NCI-H345 treated with DMSO at 0.1 percent for 48 hours (cell line): Measurements from ENCODE around the gene FXYD7.
"Not testable (repeated sequence)": the region's sequence is repeated elsewhere in the genome, so short reads cannot be mapped to it uniquely, and the experiment has no call there.

Source experiments
- DNase-seq: peaks from one replicate; lab custom pipeline; 2025; ENCODE audit not compliant: unreplicated experiment; lab: John Stamatoyannopoulos, UW

FXYD7 gene

GRCh38 chr19:35125749-35126623 is 17.1 kb upstream of the FXYD7 start:
- DNase-seq, result no peak

DNA sequence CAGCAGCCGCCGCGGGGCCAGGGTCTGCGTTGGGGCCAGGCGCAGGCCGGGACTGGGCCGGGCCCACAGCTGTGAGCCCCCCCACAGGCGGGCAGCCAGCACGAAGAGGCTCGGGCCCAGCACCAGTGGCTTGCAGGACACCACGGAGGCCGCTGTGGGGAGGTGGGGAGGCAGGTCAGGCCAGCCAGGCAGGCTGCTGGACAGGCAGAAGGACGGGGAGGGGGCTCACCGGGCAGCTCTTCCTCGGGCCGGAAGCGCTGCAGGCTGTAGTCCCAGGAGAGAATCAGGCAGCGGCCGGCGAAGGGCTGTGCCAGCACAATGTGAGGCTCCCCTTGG is 16.5 kb upstream of the FXYD7 start:
- DNase-seq, result no peak

GRCh38 chr19:35127871-35128270 is 15.2 kb upstream of the FXYD7 start:
- no peak for DNase-seq

- no peak for DNase-seq
These were observed 14.5 kb upstream of the FXYD7 start for GRCh38 chr19:35128398-35129057.

DNA sequence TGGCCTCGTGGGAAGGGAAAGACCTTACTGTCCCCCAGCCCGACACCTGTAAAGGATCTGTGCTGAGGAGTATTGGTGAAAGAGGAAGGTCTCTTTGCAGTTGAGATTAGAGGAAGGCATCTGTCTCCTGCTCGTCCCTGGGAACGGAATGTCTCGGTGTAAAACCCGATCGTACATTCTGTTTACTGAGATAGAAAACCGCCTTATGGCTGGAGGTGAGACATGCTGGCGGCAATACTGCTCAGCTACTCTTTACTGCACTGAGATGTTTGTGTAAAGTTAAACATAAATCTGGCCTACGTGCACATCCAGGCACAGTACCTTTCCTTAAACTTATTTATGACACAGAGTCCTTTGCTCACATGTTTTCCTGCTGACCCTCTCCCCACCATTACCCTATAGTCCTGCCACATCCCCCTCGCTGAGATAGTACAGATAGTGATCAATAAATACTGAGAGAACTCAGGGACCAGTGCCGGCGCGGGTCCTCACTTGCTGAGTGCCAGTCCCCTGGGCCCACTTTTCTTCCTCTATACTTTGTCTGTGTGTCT is 13.3 kb upstream of the FXYD7 start:
- DNase-seq, result not testable (repeated sequence)

GRCh38 chr19:35130761-35131720 is 12.0 kb upstream of the FXYD7 start:
- no peak for DNase-seq

GRCh38 chr19:35132254-35132653 is 10.8 kb upstream of the FXYD7 start:
- DNase-seq, result no peak

DNA sequence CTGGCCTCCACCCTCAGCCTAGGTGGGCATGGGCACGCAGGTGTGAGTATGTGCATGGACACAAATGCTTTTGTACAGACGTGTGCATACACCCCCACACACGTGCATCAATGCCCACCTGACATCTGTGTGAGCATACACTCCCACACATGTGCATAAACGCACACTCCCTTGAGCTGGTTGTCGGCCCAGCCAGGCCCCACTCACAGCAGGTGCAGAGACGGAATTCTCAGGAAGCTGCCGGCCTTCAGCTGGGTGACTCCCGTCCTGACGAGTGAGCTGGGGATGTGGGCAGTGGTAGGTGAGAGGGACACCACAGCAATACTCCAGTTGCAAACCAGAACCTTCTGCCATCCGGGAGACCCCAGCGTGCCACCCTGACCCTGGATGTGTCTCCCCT is 9.2 kb upstream of the FXYD7 start:
- DNase-seq, result no peak

DNA sequence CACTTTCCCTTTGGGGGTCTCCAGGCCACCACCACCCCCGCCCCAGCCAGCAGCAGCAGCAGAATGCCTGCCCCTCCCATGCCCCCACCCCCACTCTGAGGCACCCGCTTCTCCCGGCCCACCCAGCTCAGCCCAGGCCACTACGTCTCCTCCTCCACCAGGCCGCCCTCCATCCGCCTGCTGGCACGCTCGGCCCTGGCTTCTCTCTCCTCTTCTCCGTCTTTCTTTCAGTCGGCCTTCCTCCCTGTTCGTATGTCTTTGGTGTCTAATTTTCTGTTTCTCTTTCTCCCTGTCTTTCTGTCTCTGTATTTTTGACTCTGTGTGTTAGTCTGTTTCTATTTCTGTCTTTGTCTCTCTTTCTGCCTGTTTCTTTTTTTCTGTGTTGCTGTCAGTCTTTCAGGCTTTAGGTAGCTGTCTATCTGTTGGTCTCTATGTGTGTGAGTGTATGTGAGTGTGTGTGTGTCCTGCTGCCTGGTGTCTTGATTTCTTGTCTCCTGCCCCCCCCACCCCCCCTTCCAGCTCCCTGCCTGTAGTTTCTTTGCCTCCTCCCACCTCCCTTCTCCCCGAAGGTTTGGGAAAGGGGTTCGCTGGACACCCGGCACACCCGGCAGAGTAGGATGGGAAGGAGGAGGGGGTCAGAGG is 8.3 kb upstream of the FXYD7 start, which contains the start of gene LGI4:
Gene LGI4, minus strand, starts transcription at position 459 of the 642 bp plus-strand sequence. Its CDS starts 379 bp downstream, at position 80.
- no peak for DNase-seq

DNA sequence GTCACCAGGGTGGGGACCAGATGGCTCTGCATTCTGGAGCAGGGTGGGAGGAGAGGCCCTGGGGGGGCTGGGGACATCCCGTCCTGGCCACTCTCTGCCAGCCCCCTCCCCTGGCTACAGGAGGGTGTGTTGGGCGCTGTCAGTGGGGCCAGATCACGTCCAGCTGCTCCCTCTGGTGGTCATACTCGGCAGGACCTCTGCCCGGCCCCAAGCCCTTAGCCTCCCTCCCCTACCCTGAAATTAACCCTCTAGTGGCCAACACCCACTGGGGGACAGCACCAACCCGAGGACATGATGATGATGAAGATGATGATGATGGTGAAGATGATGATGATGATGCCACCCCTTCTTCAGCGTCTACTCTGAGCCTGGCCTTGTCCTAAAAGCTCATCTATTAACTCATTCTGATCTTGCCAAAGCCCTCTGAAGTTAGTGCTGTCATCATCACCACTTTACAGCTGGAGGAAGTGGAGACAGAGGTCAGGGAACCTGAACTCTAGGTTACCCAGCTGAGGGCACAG is 7.6 kb upstream of the FXYD7 start:
- peak; percentile 46 for DNase-seq

GRCh38 chr19:35136231-35136630 is 6.8 kb upstream of the FXYD7 start:
- DNase-seq, result no peak

DNA sequence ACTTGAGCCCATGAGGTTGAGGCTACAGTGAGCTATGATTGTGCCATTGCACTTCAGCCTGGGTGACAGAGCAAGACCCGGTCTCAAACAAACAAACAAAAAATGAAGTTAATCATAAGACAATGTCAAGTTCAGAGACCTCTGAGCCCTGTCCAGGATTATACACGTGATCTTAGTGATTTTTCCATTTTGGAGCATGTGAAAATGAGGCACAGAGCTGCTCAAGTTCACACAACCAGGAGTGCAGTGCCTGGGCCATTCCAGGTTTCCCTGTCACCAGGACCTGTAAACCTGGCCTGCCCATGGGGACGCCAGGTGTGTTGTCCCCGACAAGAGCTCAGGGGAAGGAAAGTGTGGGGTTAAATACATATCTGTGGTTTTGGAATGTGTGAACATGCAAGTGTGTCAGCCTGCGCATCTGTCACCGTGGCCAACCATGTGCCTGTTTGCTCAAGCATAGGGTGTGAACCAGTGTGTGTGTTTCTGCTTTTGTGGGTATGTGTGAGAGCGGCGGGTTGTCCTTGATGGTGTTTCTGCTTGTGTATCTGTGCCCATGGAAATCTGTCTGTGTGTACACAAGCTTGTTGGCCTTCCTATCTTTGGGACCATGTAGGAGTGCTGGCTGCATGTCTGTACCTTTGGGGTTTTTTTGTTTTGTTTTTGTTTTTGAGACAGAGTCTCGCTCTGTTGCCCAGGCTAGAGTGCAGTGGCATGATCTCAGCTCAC is 5.9 kb upstream of the FXYD7 start:
- no peak for DNase-seq

DNA sequence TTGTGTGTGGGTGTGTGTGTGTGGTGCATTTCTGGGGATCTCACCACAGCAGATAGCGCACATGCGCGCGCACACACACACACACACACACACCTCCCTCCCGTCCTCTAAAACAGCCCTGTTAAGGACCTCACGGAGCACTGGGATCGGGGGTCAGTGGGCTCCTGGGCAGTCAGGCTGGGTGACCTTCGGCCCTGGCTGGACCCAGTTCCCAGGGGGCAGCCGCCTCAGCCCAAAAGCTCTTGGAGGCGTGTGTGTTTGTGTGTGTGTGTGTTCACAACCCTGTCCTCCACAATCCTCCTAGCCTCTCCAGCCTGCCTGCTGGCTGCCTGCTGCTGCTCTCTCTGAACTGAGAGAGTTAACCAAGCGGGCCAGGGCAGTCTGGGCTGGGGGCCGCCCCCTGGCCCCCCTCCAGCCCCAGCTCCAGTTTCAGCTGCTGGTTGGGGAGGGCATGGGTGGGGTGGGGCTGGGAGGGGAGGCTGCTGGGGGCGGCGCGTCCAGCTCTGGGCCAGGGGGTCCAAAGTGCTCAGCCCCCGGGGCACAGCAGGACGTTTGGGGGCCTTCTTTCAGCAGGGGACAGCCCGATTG is 4.7 kb upstream of the FXYD7 start, which contains the start of gene FXYD1:
Gene FXYD1, plus strand, starts transcription at position 520 of the 588 bp plus-strand sequence. CDS start 1,256 bp downstream, outside the sequence.
- no peak for DNase-seq

DNA sequence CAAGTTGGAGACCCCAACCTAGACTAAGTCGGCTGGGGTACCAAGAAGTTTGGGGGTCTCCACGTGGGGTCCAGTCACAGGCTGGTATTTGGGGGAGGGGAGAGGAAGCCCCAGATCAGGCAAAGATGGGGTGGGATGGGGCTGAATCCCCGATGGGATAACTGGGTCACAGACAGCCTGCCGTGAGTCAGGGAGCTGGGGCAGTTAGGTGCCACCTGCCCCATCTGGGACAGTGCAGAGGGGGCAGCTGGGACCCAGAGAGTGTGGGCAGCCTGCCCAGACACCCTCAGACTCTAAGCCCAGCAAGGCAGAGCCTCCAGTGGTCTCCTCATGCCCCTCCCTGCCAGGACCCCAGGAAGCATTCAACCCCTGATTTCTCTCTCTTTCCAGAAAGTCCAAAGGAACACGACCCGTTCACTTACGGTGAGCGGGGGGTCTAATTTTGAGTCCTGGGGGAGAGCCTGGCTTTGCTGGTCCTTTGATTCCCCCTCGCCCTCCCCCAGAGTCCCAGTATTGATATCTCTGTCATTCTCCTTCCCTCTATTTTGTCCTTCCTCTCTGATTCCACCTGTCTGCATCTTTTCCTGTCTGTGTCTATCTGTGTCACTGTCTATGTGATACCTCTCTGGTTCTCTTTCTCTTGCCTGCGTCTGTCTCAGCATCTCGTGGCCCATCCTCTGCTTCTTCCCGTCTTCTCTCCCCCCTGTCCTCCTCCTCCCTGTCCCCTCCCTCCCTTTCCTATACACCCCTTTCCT is 2.7 kb upstream of the FXYD7 start:
- no peak for DNase-seq

DNA sequence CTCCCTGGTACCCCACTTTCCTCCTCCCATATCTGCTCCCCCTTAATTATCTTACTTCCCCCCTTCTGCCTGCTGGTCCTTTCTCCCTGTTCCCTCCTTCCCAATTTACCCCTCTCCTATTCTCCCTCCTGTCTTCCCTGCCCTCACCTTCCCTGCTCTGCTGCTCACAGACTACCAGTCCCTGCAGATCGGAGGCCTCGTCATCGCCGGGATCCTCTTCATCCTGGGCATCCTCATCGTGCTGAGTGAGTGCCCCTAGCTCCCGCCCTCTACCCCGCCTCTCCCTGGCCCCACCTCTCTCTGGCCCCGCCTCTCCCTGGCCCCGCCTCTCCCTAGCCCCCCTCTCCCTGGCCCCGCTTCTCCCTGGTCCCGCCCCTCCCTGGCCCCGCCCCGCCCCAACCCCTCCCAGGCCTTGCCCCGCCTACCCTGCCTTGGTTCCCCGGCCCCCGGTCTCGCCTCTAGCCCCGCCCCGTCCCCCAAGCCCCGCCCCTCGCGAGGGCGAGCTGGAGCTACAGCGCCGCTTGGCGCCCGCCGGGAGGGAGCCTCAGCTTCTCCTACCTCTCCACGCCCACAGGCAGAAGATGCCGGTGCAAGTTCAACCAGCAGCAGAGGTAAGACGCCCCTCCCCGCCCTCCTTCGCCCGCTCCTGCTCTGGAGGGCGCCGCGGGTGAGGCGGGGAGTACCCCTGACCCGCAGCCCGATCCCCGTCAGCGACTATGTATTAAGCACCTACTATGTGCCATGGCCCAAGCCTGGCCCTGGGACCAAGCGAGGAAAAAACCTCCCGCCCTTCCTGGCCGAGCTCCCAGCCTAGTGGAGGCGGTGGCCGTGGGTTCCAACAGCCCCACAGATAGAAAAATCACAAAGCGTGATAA is 1.9 kb upstream of the FXYD7 start:
- peak; percentile 75 for DNase-seq

DNA sequence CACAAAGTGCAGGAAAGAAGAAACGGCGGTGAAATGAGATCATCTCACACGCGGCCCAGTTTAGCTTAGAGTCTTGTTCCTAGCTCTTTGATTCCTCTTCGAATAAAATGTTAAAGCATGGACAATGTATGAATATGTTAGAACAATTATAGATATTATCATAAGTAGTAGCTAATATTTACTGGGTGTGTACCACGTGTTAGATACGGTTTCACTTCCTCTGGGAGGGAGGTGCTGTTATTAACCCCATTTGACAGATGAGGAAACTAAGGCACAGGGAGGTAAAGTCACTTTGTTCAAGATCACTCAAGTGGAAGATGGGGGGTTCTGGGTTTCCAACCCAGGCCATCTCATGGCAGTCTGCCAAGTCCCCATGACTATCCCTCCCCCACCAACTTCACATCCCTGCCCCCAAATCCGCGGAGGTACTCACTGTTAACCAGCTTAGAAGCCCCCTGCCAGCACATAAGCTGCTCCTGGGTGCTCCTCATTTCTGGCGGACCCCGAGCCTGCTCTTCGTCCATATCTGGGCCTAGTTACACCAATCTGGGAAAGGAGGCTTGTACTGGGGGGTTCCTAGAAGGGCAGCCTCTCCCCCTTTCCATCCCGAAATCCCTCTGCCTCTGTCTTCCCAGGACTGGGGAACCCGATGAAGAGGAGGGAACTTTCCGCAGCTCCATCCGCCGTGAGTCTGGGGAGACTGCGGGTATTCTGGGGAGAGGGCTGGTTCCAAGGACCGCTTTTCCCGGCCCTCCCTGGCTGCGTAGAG is 1.0 kb upstream of the FXYD7 start:
- DNase-seq, result no peak
